ENCODE measurements around the gene SERPINA1.

The SERPINA1 gene

DNA sequence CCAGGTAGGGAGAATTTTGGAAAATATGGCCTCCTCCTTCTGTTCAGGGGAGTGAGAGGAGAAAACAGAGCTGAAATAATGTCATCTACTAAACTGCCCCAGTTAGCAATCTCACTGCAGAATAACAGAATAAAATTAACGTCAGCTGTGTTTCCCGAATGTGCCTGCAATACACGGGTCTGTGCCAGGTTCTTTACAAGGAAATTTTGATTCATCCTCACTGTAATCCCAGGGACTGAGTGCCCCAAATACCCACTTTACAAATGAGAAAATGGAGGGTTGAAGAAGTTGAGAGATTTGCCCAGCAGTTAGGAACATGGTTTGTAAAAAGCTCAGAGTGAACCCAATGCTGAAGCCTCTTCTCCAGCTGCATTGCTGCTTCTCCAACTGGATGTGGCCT, 44.0 kb downstream of the SERPINA1 start:
- no peak for DNase-seq

DNA sequence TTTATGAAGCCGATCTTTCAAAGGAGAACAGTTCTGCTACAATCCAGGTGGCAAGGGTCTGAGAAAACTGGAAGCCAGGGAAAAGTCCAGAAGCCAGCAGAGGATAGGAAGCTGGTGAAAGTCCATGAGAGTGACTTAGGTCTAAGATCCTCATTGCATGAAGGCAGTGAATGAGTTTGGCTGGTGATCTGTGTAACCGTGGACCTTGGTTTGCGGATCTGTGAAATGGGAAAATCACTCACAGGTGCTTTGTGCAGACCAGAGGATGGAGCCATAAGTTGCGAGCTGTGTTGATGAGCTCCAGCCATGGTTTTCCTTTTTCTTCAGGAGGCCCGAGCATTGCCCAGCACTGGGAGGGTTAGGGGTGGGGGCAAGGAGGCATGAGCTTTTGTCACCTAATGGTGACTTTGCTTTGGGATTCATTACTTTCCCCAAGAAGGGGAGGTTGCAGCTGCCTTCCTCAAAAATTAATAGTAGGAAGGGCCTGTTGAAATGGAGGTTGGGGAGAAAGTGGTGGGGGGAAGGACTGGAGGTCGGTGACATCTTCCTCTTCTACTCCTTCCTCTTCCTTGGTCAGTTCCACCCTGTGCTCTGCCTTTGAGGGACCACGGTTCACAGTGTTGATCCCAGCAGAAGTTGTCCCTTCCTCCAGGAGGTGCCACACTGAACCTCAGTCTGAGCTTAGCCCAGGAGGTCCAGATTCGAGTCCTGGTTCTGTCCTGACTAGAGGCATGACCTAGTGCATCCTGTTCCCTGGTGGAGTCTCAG, 45.0 kb downstream of the SERPINA1 start:
- DNase-seq: no peak

- peak; percentile 63 to 77 for DNase-seq
Observed at GRCh38 chr14:94342334-94342934, 46.0 kb downstream of the SERPINA1 start.

- DNase-seq: no peak
Observed at GRCh38 chr14:94341656-94342333, 46.6 kb downstream of the SERPINA1 start.

- no peak for DNase-seq
Observed at GRCh38 chr14:94340533-94340932, 47.9 kb downstream of the SERPINA1 start.

DNA sequence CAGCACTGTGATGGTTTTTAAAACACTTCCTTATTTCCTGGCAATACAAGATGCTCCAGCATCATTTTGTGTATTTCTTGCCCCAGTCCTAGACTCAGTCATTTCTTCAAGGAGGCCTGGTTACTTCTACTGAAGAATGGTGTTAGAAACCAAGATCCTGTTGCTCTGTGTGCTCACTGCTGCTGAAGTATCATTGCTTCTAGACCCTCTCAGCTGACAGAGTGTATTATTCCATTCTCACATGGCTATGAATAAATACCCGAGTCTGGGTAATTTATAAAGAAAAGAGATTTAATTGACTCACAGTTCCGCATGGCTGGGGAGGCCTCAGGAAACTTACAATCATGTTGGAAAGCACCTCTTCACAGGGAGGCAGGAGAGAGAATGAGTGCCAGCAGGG, 50.4 kb downstream of the SERPINA1 start:
- DNase-seq: no peak

DNA sequence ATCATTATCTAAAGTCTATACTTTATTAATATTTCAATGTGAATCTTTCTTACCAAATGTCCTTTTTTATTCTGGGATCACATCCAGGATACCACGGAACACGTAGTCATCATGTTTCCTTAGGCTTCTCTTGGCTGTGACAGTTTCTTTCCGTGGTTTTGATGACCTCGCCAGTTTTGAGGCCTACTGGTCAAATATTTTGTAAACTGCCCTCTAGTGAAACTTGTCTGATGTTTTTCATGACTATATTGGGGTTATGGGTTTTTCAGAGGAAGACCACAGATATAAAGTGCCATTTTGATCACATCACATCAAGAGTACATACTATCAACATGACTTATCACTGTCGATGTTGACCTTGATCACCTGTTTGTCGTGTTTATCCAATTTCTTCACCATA, 51.1 kb downstream of the SERPINA1 start:
- no peak for DNase-seq

GRCh38 chr14:94334872-94335271, 53.5 kb downstream of the SERPINA1 start:
- no peak for DNase-seq

GRCh38 chr14:94332587-94332986, 55.8 kb downstream of the SERPINA1 start:
- DNase-seq: no peak

- DNase-seq: no peak
Observed at GRCh38 chr14:94332063-94332583, 56.3 kb downstream of the SERPINA1 start.

- no peak for DNase-seq
Observed at GRCh38 chr14:94331462-94331861, 56.9 kb downstream of the SERPINA1 start.

DNA sequence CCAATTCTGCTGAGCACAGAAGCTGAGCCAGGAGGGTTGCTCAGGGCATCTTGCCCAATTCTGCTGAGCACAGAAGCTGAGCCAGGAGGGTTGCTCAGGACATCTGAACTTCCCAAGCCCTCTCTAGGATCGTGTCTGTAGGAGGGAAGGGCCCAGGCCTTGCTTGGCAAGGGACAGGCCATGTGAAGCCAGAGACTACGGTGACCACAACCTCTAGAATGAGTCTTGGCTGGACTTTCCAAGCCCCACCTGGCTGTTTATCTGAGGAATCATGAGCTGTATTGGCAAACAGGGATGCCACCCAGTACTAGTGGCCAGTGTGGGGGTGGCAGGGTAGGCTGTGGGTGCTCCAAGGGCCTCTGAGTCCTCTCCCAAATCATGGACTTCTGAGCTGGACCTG, 57.5 kb downstream of the SERPINA1 start:
- no peak for DNase-seq

DNA sequence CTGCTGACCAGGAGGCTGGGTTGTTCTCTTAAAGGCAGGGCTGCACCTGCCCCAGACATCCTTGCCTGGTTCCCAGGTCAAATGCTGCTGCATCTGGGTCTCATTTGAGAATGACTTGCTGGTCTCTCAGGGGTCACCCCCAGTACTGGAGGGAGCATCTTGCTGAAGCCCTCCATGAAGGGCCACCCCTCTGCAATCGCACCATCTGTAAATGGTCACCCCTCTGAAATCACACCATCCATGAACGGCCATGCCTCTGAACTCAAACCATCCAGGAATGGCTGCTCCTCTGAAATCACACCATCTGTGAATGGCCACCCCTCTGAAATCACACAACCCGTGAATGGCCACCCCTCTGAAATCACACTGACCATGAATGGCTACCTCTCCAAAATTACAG, 58.0 kb downstream of the SERPINA1 start:
- DNase-seq: no peak

- no peak for DNase-seq
Observed at GRCh38 chr14:94329857-94330256, 58.5 kb downstream of the SERPINA1 start.

GRCh38 chr14:94328196-94328595, 60.2 kb downstream of the SERPINA1 start:
- no peak for DNase-seq

Data from NCI-H524 (cell line).